ENCODE data around the gene EIPR1. TPM values are rescaled to one million over a fixed set of nuclear protein-coding genes. Genes with fewer than 3 reads are reported as not detected.

Gene EIPR1
- total and polyA plus RNA-seq, 2 donors (not counting 3 experiments of a cell fraction or from before 2014, with no cell fraction given): 30.8 to 57.3 TPM

DNA sequence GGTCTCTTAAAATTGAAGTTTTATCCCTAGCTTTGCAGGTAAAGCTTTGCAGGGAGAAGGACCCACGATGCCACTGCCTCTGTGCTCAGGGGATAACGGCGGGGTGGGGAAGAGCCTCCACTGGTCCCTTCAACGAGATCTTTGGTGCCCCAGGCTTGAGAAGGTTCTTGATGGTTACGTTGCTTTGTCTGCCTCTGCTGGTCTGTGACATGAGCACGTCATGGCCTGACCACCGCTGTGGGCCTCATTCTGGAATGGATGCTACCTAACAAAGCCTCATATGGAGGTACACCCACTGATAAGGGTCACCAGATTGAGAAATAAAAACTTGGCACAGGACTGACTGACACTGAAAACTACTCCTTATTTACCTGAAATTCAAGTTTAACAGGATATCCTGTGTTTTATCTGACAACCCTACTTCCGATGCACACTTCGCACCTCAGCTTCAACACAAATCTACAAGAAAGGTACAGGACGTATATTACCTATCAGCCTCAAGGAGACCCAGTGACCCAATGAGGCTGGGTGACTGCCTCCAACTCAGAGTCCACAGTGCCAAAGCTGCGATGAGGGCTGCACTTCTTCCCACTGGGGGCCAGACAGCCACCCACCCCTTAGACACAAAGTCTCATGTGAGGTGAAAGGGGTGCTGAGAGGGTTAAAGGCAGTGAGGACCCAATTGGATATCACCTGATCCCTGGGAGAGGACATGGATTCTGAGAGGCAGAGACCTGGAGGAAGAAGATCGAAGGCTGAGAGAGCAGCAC lies 64.9 kb downstream of the EIPR1 start:
- no peak for DNase-seq (ENCODE audit: low read depth, low spot score)
- H3K4me3 ChIP-seq (replicated peaks in 1 of 3; ENCODE audit: insufficient read depth in 1 of 3, low read depth in 1 of 3, low read length in 3 of 3): no peak overlapping the region
- dilution Hi-C loops (cut with MboI; ENCODE audit: extremely low pct_ligation_motif_present, low sequenced_read_pairs): no loop called here

More for the DNA sequence above, 64.9 kb downstream of the EIPR1 start:
- Histone ChIP-seq H3K27ac (ENCODE audit: insufficient read depth, low read depth, low read length) (no peak overlapping the region), H3K9me3 (replicated peaks; ENCODE audit: control insufficient read depth, insufficient read depth, low read length) (no peaks in the 10 kb centered on the region), H3K36me3 (ENCODE audit: control insufficient read depth in 2 of 2, extremely low read depth in 1 of 2, insufficient read depth in 2 of 2, low read length in 2 of 2) (peaks cover 0 to 1% of the 10 kb centered on the region in 2 experiments), H4K20me1 (replicated peaks; ENCODE audit: control insufficient read depth, extremely low read depth, insufficient read depth, low read length) (no peaks in the 10 kb centered on the region), H3K27me3 (ENCODE audit: control insufficient read depth in 2 of 2, insufficient read depth in 2 of 2, low read length in 2 of 2) (no peaks in the 10 kb centered on the region), H3K4me1 (ENCODE audit: control insufficient read depth, extremely low read depth, insufficient read depth, low read length) (no peaks in the 10 kb centered on the region), H3K9me1 (replicated peaks; ENCODE audit: control insufficient read depth, extremely low read depth, insufficient read depth, low read length) (no peaks in the 10 kb centered on the region), H3K9ac (replicated peaks; ENCODE audit: extremely low read depth, insufficient read depth, low read length) (no peak overlapping the region), H3K4me2 (ENCODE audit: insufficient read depth, low read length) (no peak overlapping the region), H3K79me2 (ENCODE audit: control insufficient read depth, insufficient read depth, low read length) (no peaks in the 10 kb centered on the region), H2AFZ (ENCODE audit: low read depth, low read length) (no peak overlapping the region)
- no peak for FAIRE-seq
- intact Hi-C loops (cut with micrococcal nuclease): no loop called here
- CTCF ChIA-PET: interaction anchor here (0.8 to 1.3 kb wide), 2 partner anchors 9 to 10 kb away, joined by 3 read pairs; no protein-coding TSS in a partner anchor
- POLR2A ChIA-PET: no interaction called here
- BruUV-seq (replicated peaks): no TSS peak
- TF ChIP-seq, protein P1, sequence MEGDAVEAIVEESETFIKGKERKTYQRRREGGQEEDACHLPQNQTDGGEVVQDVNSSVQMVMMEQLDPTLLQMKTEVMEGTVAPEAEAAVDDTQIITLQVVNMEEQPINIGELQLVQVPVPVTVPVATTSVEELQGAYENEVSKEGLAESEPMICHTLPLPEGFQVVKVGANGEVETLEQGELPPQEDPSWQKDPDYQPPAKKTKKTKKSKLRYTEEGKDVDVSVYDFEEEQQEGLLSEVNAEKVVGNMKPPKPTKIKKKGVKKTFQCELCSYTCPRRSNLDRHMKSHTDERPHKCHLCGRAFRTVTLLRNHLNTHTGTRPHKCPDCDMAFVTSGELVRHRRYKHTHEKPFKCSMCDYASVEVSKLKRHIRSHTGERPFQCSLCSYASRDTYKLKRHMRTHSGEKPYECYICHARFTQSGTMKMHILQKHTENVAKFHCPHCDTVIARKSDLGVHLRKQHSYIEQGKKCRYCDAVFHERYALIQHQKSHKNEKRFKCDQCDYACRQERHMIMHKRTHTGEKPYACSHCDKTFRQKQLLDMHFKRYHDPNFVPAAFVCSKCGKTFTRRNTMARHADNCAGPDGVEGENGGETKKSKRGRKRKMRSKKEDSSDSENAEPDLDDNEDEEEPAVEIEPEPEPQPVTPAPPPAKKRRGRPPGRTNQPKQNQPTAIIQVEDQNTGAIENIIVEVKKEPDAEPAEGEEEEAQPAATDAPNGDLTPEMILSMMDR (IDR thresholded peaks at IDR 0.05; ENCODE audit: extremely low read depth in 1 of 2, insufficient read depth in 1 of 2, low read depth in 1 of 2, low read length in 2 of 2): no peak
- TF ChIP-seq, protein P2, sequence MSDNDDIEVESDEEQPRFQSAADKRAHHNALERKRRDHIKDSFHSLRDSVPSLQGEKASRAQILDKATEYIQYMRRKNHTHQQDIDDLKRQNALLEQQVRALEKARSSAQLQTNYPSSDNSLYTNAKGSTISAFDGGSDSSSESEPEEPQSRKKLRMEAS (IDR thresholded peaks at IDR 0.05; ENCODE audit: insufficient read depth, insufficient read length): no peak
- TF ChIP-seq JUN (IDR thresholded peaks at IDR 0.05; ENCODE audit: borderline replicate concordance, insufficient read depth, insufficient read length, low read depth) (no peak), POLR2AphosphoS5 (IDR thresholded peaks at IDR 0.05; ENCODE audit: insufficient read depth, low read depth, low read length) (no peak), EZH2 (IDR thresholded peaks at IDR 0.05; ENCODE audit: borderline replicate concordance, low read depth, low read length, severe bottlenecking) (no peak), POLR2A (IDR thresholded peaks at IDR 0.05; ENCODE audit: low read depth, low read length) (no peak), MYC (IDR thresholded peaks at IDR 0.05; ENCODE audit: low read depth, low read length) (no peak), FOS (IDR thresholded peaks at IDR 0.05; ENCODE audit: borderline replicate concordance, insufficient read depth, low read length) (no peak), GATA2 (IDR thresholded peaks at IDR 0.05; ENCODE audit: insufficient read depth, insufficient read length, low read depth, low read length) (no peak)
